ENCODE measurements around the gene H2AZ2. TPM values are rescaled to one million over a fixed set of nuclear protein-coding genes. Genes with fewer than 3 reads are reported as not detected.
A peak's percentile ranks its signal among the peaks of the same experiment; 100 is the strongest.

Gene H2AZ2
- total and polyA plus RNA-seq, 8 donors = 32.4 to 194 (median 104) TPM

DNA sequence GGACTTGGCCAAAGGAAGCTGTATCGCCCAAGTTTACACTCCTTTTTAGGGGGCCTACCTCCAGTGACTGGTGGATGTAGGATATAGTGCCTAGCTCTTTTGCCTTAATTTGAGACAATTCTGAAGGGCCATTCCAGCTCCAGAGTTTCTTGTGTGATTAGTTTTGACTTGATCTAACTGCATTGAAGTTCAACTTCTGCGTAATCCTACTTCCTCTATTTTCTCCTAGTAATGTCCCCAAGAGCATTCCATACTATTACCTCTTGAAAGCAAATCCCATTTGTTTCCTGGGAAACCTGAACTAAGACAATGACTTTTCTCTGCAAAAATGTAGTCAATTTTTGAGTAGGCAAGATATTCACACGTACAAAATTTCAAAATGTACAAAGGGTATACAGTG is 4.7 kb upstream of the H2AZ2 start:
- Histone ChIP-seq H3K9me3 (no peaks in the 10 kb centered on the region), H3K27me3 (no peaks in the 10 kb centered on the region), H3K27ac (no peak overlapping the region), H3K4me3 (no peak overlapping the region), H3K36me3 (no peaks in the 10 kb centered on the region), H3K4me1 (peaks cover 0 to 17% (median 10%) of the 10 kb centered on the region in 4 donors)
- no peak for DNase-seq
- intact Hi-C loops (cut with DNase I; ENCODE audit: low total_unique reads) = loop anchor here (10.0 kb wide), 2 partner anchors 258 to 282 kb away; no protein-coding TSS in a partner anchor
- whole genome bisulfite sequencing, 5 donors = 82 to 89% (median 86%) methylated on average over 3 of the region's 3 CpGs
- TF ChIP-seq EP300 (IDR thresholded peaks at IDR 0.05) (no peak), POLR2AphosphoS5 (IDR thresholded peaks at IDR 0.05) (no peak)

DNA sequence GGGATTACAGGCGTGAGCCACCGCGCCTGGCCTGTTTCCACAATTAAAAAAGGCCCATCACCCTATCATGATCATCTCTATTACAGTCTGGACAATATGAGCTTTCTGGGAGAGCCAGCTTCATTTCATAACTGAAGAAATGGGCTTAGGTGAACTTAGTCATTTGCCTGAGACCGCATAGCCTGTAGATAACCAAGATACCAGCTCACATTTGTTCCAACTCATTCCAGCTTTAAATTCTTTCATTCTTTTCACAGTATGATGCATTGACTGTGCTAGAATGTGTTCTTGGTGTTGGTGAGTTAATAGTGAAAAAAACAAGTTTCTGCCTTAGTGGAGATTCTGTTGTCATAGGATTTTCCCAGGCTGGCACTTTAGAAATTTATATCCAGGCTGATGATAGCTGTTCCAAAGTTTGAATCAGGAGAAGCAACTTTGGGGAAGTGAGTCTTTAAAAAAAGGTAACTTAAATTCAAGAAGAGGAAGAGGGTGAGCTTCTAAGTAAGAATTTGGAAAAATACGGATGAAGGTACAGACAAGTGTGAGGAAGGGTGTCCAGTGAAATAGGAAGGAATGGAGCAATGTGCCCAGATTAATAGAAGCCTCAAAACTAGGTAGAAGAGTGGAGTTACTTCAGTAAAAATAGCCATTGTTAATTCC is 2.1 kb upstream of the H2AZ2 start:
- Histone ChIP-seq H3K27me3 (no peaks in the 10 kb centered on the region), H3K9me3 (no peaks in the 10 kb centered on the region)
- 74 to 84% (median 80%) methylated on average over 5 of the region's 5 CpGs for WGBS, 5 donors

DNA sequence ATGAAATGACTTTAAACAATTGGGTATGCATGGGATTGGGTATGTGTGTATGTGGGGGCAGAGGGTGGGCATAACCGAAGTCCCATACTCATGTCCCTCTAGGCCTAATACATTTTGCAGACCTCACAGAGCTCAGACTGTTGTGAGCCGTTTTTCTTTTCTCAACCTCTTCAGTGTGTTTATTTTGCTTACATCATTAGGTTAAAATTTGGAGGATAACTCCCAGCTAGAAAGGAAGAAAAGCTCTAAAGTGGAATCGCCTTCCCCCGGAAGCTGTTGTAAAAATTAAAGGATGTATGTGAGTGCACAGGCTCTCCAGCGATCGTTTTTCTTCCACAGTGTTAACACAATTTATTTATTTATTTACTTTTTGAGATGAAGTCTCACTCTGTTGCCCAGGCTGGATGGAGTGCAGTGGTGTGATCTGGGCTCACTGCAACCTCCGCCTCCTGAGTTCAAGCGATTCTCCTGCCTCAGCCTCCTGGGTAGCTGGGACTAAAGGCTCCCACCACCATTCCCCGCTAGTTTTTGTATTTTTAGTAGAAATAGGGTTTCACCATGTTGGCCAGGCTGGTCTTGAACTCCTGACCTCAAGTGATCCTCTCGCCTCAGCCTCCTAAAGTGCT is 1.5 kb upstream of the H2AZ2 start:
- no peaks in the 10 kb centered on the region for H3K9me3 ChIP-seq
- WGBS, 5 donors = 71 to 77% (median 74%) methylated on average over 10 of the region's 10 CpGs
- intact Hi-C loops (cut with DNase I; ENCODE audit: low total_unique reads) = no loop called here
- no peaks in the 10 kb centered on the region for H3K27me3 ChIP-seq
- H3K36me3 ChIP-seq = no peaks in the 10 kb centered on the region
- TF ChIP-seq EP300 (IDR thresholded peaks at IDR 0.05) (no peak), POLR2A (IDR thresholded peaks at IDR 0.05) (no peak), POLR2AphosphoS5 (IDR thresholded peaks at IDR 0.05) (no peak)
- TF ChIP-seq, protein P1, sequence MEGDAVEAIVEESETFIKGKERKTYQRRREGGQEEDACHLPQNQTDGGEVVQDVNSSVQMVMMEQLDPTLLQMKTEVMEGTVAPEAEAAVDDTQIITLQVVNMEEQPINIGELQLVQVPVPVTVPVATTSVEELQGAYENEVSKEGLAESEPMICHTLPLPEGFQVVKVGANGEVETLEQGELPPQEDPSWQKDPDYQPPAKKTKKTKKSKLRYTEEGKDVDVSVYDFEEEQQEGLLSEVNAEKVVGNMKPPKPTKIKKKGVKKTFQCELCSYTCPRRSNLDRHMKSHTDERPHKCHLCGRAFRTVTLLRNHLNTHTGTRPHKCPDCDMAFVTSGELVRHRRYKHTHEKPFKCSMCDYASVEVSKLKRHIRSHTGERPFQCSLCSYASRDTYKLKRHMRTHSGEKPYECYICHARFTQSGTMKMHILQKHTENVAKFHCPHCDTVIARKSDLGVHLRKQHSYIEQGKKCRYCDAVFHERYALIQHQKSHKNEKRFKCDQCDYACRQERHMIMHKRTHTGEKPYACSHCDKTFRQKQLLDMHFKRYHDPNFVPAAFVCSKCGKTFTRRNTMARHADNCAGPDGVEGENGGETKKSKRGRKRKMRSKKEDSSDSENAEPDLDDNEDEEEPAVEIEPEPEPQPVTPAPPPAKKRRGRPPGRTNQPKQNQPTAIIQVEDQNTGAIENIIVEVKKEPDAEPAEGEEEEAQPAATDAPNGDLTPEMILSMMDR (IDR thresholded peaks at IDR 0.05) = no peak
- DNase-seq = peak in 1 of 2 donors; percentile 10
- H3K27ac ChIP-seq = peak overlapping the region in 2 of 5 donors; percentile 94 to 96
- H3K4me3 ChIP-seq = peak overlapping the region in 2 of 4 donors; percentile 54 to 60
- H3K4me1 ChIP-seq = peaks cover 8 to 36% (median 25%) of the 10 kb centered on the region in 4 donors

More for the DNA sequence above, 2.1 kb upstream of the H2AZ2 start:
- no peak for TF ChIP-seq EP300 (IDR thresholded peaks at IDR 0.05)
- TF ChIP-seq, protein P1 (IDR thresholded peaks at IDR 0.05) = peak in 1 of 7 experiments; percentile 3
- no peaks in the 10 kb centered on the region for H3K36me3 ChIP-seq
- no peak overlapping the region for H3K4me3 ChIP-seq
- H3K4me1 ChIP-seq = peaks cover 8 to 30% (median 22%) of the 10 kb centered on the region in 4 donors
- no peak overlapping the region for H3K27ac ChIP-seq
- DNase-seq = no peak
- intact Hi-C loops (cut with DNase I; ENCODE audit: low total_unique reads) = loop anchor here (10.0 kb wide), 2 partner anchors 255 to 285 kb away; no protein-coding TSS in a partner anchor

GRCh38 chr7:44847509-44847919 is 373 bp downstream of the H2AZ2 start:
- intact Hi-C loops (cut with DNase I; ENCODE audit: low total_unique reads) = no loop called here
- H3K27ac ChIP-seq = peak overlapping the region; percentile 93 to 99 (median 95)
- TF ChIP-seq POLR2A (IDR thresholded peaks at IDR 0.05) (no peak), POLR2AphosphoS5 (IDR thresholded peaks at IDR 0.05) (no peak)
- TF ChIP-seq, protein P1 (IDR thresholded peaks at IDR 0.05) = peak in 5 of 7 experiments; percentile 67 to 89 (median 79)
- peak; percentile 87 to 97 for DNase-seq
- no peaks in the 10 kb centered on the region for H3K27me3 ChIP-seq
- peaks cover 11 to 52% (median 33%) of the 10 kb centered on the region in 4 donors for H3K4me1 ChIP-seq
- H3K9me3 ChIP-seq = no peaks in the 10 kb centered on the region
- 0% methylated on average over 7 to 36 of the region's 36 CpGs for WGBS, 5 donors
- H3K36me3 ChIP-seq = peaks cover 0 to 3% (median 1%) of the 10 kb centered on the region in 4 donors
- peak overlapping the region; percentile 54 to 84 (median 67) for H3K4me3 ChIP-seq
